IMR-90 (cell line): Measurements from ENCODE around the gene ARMCX4. TPM values are rescaled to one million over a fixed set of nuclear protein-coding genes. Genes with fewer than 3 reads are reported as not detected.

Experiments
- ATAC-seq: fragments of 200-7000 bp; cut with Tn5 transposase; 2 replicates; pipeline ENCODE4 v1.9.1; 2020; ENCODE audit warnings: low read depth, mild to moderate bottlenecking, moderate library complexity
- BruUV-seq: library from RNA; stranded (reverse); fragments of 400-500 nt; replicated peaks from 2 replicates; lab custom pipeline; 2021; lab: Mats Ljungman, UMichigan
- CTCF ChIA-PET: fragments of 300-600 bp; formaldehyde crosslinking; extraction: SDS; loops from one replicate; lab custom pipeline; 2021; ENCODE audit warnings: antibody characterized with exemption; lab: Yijun Ruan, JAX
- POLR2A ChIA-PET: fragments of 300-600 bp; sonication (Branson Sonifier 250); formaldehyde crosslinking; loops from one replicate; lab custom pipeline; 2022; ENCODE audit warnings: antibody characterized with exemption; ENCODE audit not compliant: unreplicated experiment; lab: Charles Lee
- DNase-seq: peaks from one replicate; pipeline ENCODE4 v3.0.0; 2013
- H2AFZ ChIP-seq: replicated peaks from 2 replicates; pipeline ENCODE3; 2013; ENCODE audit warnings: low read length, mild to moderate bottlenecking; ENCODE audit not compliant: poor library complexity
- H2AK5ac ChIP-seq: 2 replicates; pipeline ENCODE4 v1.6.1; 2013; ENCODE audit warnings: low read depth, low read length, inconsistent platforms
- H2AK9ac ChIP-seq: replicated peaks from 2 replicates; pipeline ENCODE3; 2013; ENCODE audit warnings: mild to moderate bottlenecking, low read depth, low read length, moderate library complexity; ENCODE audit not compliant: poor library complexity
- H2BK120ac ChIP-seq: 2 replicates; pipeline ENCODE4 v1.6.1; 2013; ENCODE audit warnings: low read depth, low read length, inconsistent platforms
- H2BK15ac ChIP-seq: 3 replicates; pipeline ENCODE4 v1.6.1; 2013; ENCODE audit warnings: low read depth, low read length, inconsistent platforms
- H2BK20ac ChIP-seq: 2 replicates; pipeline ENCODE4 v1.6.1; 2013; ENCODE audit warnings: low read depth, mild to moderate bottlenecking, inconsistent platforms, low read length, moderate library complexity
- H2BK5ac ChIP-seq: 2 replicates; pipeline ENCODE4 v1.6.1; 2013; ENCODE audit warnings: mild to moderate bottlenecking, low read depth, low read length, inconsistent platforms; ENCODE audit not compliant: poor library complexity, severe bottlenecking
- H3K14ac ChIP-seq: replicated peaks from 2 replicates; pipeline ENCODE4 v1.6.1; 2013; ENCODE audit warnings: low read depth, low read length, inconsistent platforms
- H3K18ac ChIP-seq: 2 replicates; pipeline ENCODE4 v1.6.1; 2013; ENCODE audit warnings: low read depth, low read length, control low read depth
- H3K23ac ChIP-seq: 2 replicates; pipeline ENCODE4 v1.6.1; 2013; ENCODE audit warnings: low read depth, low read length, inconsistent platforms
- H3K27ac ChIP-seq: 2 replicates; pipeline ENCODE4 v1.5.1; 2013; ENCODE audit warnings: mild to moderate bottlenecking, control low read depth, low read length; ENCODE audit not compliant: insufficient read depth
- H3K27me3 ChIP-seq: 2 replicates; pipeline ENCODE4 v1.6.1; 2013; ENCODE audit warnings: low read length; ENCODE audit not compliant: control insufficient read depth, insufficient read depth
- H3K36me3 ChIP-seq: 2 replicates; pipeline ENCODE4 v1.6.1; 2013; ENCODE audit warnings: low read length, mixed read lengths; ENCODE audit not compliant: control insufficient read depth, insufficient read depth
- H3K4ac ChIP-seq: 2 replicates; pipeline ENCODE4 v1.6.1; 2013; ENCODE audit warnings: low read depth, low read length, inconsistent platforms
- H3K4me1 ChIP-seq: 2 replicates; pipeline ENCODE4 v1.6.1; 2013; ENCODE audit warnings: low read length, mixed read lengths; ENCODE audit not compliant: control insufficient read depth, insufficient read depth
- H3K4me2 ChIP-seq: 2 replicates; pipeline ENCODE4 v1.6.1; 2013; ENCODE audit warnings: low read depth, mild to moderate bottlenecking, control low read depth, low read length, moderate library complexity
- H3K4me3 ChIP-seq: 2 replicates; pipeline ENCODE4 v1.5.1; 2013; ENCODE audit warnings: low read depth, mild to moderate bottlenecking, control low read depth, low read length, moderate library complexity; ENCODE audit not compliant: insufficient read depth
- H3K56ac ChIP-seq: 2 replicates; pipeline ENCODE4 v1.6.1; 2013; ENCODE audit warnings: low read length, inconsistent platforms; ENCODE audit not compliant: insufficient read depth; ENCODE audit errors: extremely low read depth
- H3K79me1 ChIP-seq, 2 experiments: 2 replicates each; pipeline ENCODE4 v1.6.1; 2013; ENCODE audit warnings: low read length in 2 of 2, inconsistent platforms in 1 of 2, low read depth in 1 of 2
- H3K9ac ChIP-seq: 2 replicates; pipeline ENCODE4 v1.6.1; 2013; ENCODE audit warnings: low read depth, low read length, control low read depth
- H3K9me1 ChIP-seq: 2 replicates; pipeline ENCODE4 v1.6.1; 2013; ENCODE audit warnings: low read length, inconsistent platforms; ENCODE audit not compliant: insufficient read depth
- H3K9me3 ChIP-seq: 2 replicates; pipeline ENCODE4 v1.6.1; 2013; ENCODE audit warnings: low read length; ENCODE audit not compliant: control insufficient read depth, insufficient read depth
- H4K20me1 ChIP-seq: 2 replicates; pipeline ENCODE4 v1.6.1; 2013; ENCODE audit warnings: low read length, inconsistent platforms; ENCODE audit not compliant: insufficient read depth
- H4K5ac ChIP-seq: 2 replicates; pipeline ENCODE4 v1.6.1; 2013; ENCODE audit warnings: mild to moderate bottlenecking, low read depth, low read length, control low read depth
- H4K8ac ChIP-seq, 2 experiments: 2 replicates each; pipeline ENCODE4 v1.6.1; 2013; ENCODE audit warnings: low read depth in 2 of 2, low read length in 2 of 2, control low read depth in 1 of 2, inconsistent platforms in 1 of 2
- H4K91ac ChIP-seq: 2 replicates; pipeline ENCODE4 v1.6.1; 2013; ENCODE audit warnings: low read depth, low read length, inconsistent platforms; ENCODE audit not compliant: insufficient read depth
- BHLHE40 ChIP-seq: fragments of 150-350 bp; IDR thresholded peaks from 2 replicates; pipeline ENCODE4 v1.6.1; 2016; ENCODE audit warnings: mild to moderate bottlenecking, low read depth, low read length
- CHD1 ChIP-seq: IDR thresholded peaks from 2 replicates; pipeline ENCODE4 v1.6.1; 2012; ENCODE audit warnings: low read depth, low read length, improper control_type of control experiment
- CTCF ChIP-seq: conservative IDR thresholded peaks from 2 replicates; pipeline ENCODE4 v1.5.1; 2012; ENCODE audit warnings: mild to moderate bottlenecking, low read depth, low read length, improper control_type of control experiment
- ELK1 ChIP-seq: fragments of 150-350 bp; IDR thresholded peaks from 2 replicates; pipeline ENCODE4 v1.6.1; 2016; ENCODE audit warnings: low read depth, mild to moderate bottlenecking, low read length, moderate library complexity, borderline replicate concordance
- FOS ChIP-seq: fragments of 150-350 bp; IDR thresholded peaks from 2 replicates; pipeline ENCODE4 v1.6.1; 2016; ENCODE audit warnings: low read depth, low read length
- MAFK ChIP-seq: IDR thresholded peaks from 2 replicates; pipeline ENCODE4 v1.6.1; 2012; ENCODE audit warnings: low read depth, low read length, improper control_type of control experiment
- MXI1 ChIP-seq: IDR thresholded peaks from 2 replicates; pipeline ENCODE4 v1.6.1; 2012; ENCODE audit warnings: low read depth, mild to moderate bottlenecking, low read length, moderate library complexity, borderline replicate concordance
- NFE2L2 ChIP-seq: fragments of 150-350 bp; IDR thresholded peaks from 2 replicates; pipeline ENCODE4 v1.6.1; 2016; ENCODE audit warnings: low read depth, mild to moderate bottlenecking, low read length
- RAD21 ChIP-seq: IDR thresholded peaks from 2 replicates; pipeline ENCODE4 v1.6.1; 2012; ENCODE audit warnings: low read length, improper control_type of control experiment
- RFX5 ChIP-seq: IDR thresholded peaks from 2 replicates; pipeline ENCODE4 v1.8.0; 2012; ENCODE audit warnings: low read depth, mild to moderate bottlenecking, low read length, moderate library complexity
- USF2 ChIP-seq: fragments of 150-350 bp; IDR thresholded peaks from 2 replicates; pipeline ENCODE4 v1.6.1; 2017; ENCODE audit warnings: mild to moderate bottlenecking, antibody characterized with exemption, low read length, low read depth
- WGBS, 2 experiments: methylation state at CpG; one replicate each; pipeline versions ENCODE4 v1.1.5 to v1.1.7; 2013; ENCODE audit warnings: missing lambda C conversion rate in 2 of 2; ENCODE audit not compliant: insufficient read length in 1 of 2; ENCODE audit errors: extremely low coverage in 2 of 2; 5-methylcytosine and 5-hydroxymethylcytosine counted together
- dilution Hi-C: fragments of 300-500 bp; cut with HindIII; formaldehyde crosslinking; loops from one replicate; pipeline ENCODE4 v1.14.3; 2018; ENCODE audit warnings: low sequenced_read_pairs; ENCODE audit not compliant: unreplicated experiment
- in situ Hi-C: fragments of 300-500 bp; cut with MboI; formaldehyde crosslinking; loops from 3 replicates; pipeline ENCODE4 v1.14.3; 2019; ENCODE audit warnings: low sequenced_read_pairs, inconsistent platforms, mixed read lengths
- intact Hi-C: fragments of 100-400 bp; cut with micrococcal nuclease; formaldehyde crosslinking; loops from 2 replicates; pipeline ENCODE4 v1.10.0; 2022
- polyA plus RNA-seq, 3 experiments: library from polyadenylated mRNA; depleted of rRNA; stranded (reverse); fragments of >200 nt; gene quantifications; 2 replicates each; pipeline ENCODE4 v1.2.3, GENCODE V29; 2012; ENCODE audit warnings: low replicate concordance in 1 of 3
- total RNA-seq: library from RNA; depleted of rRNA; stranded (reverse); fragments of >200 nt; gene quantifications from 2 replicates; pipeline ENCODE4 v1.2.3, GENCODE V29; 2012

The ARMCX4 gene
- total and polyA plus RNA-seq, 2 of the 4 experiments (the other 2 are of a cell fraction): 2.3 to 4.2 TPM

DNA sequence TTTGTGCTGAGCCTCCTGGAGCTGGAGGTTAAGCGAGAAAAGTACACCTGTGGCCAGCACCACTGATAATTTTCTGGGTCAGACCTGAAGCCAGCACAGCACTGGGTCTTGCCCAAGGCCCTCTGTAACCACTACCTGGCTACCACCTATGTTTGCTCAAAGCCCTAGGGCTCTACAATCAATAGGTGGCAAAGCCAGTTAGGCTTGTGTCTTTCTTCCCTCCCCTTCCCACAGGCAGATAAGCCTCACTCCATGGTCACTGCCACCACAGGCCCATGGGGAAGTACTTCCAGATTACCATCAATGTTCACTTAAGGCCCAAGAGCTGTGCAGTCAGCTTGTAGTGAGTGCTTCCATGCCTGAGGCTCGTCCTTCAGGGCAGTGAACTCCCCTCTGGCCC is 35.2 kb upstream of the ARMCX4 start:
- Histone ChIP-seq H3K27ac (no peak overlapping the region), H2AK5ac (no peak overlapping the region), H2AFZ (no peak overlapping the region), H3K9ac (no peak overlapping the region), H4K91ac (no peak overlapping the region), H3K4me3 (no peak overlapping the region), H3K9me3 (no peaks in the 10 kb centered on the region), H3K14ac (no peak overlapping the region), H3K4me2 (no peak overlapping the region), H3K56ac (no peak overlapping the region; the same call in 1 of the 2 replicates), H3K9me1 (no peaks in the 10 kb centered on the region; the same call in 1 of the 2 replicates), H2AK9ac (no peak overlapping the region), H3K79me1 (no peaks in the 10 kb centered on the region), H4K5ac (no peak overlapping the region), H3K18ac (no peak overlapping the region), H4K8ac (no peak overlapping the region), H3K23ac (no peak overlapping the region), H3K4me1 (no peaks in the 10 kb centered on the region), H2BK120ac (no peak overlapping the region), H4K20me1 (no peaks in the 10 kb centered on the region), H3K27me3 (no peaks in the 10 kb centered on the region), H2BK5ac (no peak overlapping the region), H2BK15ac (no peak overlapping the region), H3K36me3 (no peaks in the 10 kb centered on the region), H3K4ac (no peak overlapping the region), H2BK20ac (no peak overlapping the region)
- POLR2A ChIA-PET: no interaction called here
- WGBS, 2 experiments: 0% methylated on average over 1 of the region's 2 CpGs; no CpG with 5 or more reads in 1 of the 2 experiments
- dilution Hi-C loops (no loop called here), in situ Hi-C loops (no loop called here), intact Hi-C loops (no loop called here)
- TF ChIP-seq MXI1: no peak
- TF ChIP-seq ELK1: no peak
- no peak for TF ChIP-seq BHLHE40
- no peak for TF ChIP-seq FOS
- no peak for TF ChIP-seq RAD21
- TF ChIP-seq USF2: no peak
- no peak for TF ChIP-seq CTCF
- TF ChIP-seq MAFK: no peak
- no peak for TF ChIP-seq NFE2L2
- TF ChIP-seq RFX5: no peak
- no peak for TF ChIP-seq CHD1
- no peak for ATAC-seq
- CTCF ChIA-PET: interaction anchor here (0.5 kb wide), 1 partner anchor 1274 kb away, joined by 3 read pairs; no protein-coding TSS in a partner anchor
- DNase-seq: no peak
- no TSS peak for BruUV-seq
